H1 (cell line): ENCODE measurements around the gene BCL2L1. TPM values are rescaled to one million over a fixed set of nuclear protein-coding genes. Genes with fewer than 3 reads are reported as not detected.

Experiments
- CBX5 ChIP-seq: fragments of 300-800, 300-1000 bp; sonication (generic); IDR thresholded peaks from 2 replicates; pipeline ENCODE4 v1.7.1; 2016; ENCODE audit warnings: antibody characterized with exemption, low read length, low read depth
- HDAC6 ChIP-seq: IDR thresholded peaks from one replicate; pipeline ENCODE4 v1.7.1; 2012; ENCODE audit warnings: low read depth, mild to moderate bottlenecking, inconsistent platforms, low read length, moderate library complexity
- POU5F1 ChIP-seq: IDR thresholded peaks from 2 replicates; pipeline ENCODE4 v1.6.1; 2011; ENCODE audit warnings: low read depth, mild to moderate bottlenecking, low read length, moderate library complexity
- SIN3A ChIP-seq, 2 experiments: IDR thresholded peaks in 1 of 2; conservative IDR thresholded peaks in 1 of 2; 2 replicates each; pipeline ENCODE4 v1.6.1; 2011 to 2012; ENCODE audit warnings: low read length in 2 of 2, improper control_type of control experiment in 1 of 2, low read depth in 1 of 2, mild to moderate bottlenecking in 1 of 2
- polyA plus RNA-seq, 7 experiments: library from polyadenylated mRNA; depleted of rRNA in 3 of 7; stranded (reverse) in 5 of 7; unstranded in 2 of 7; fragments of >200 nt in 5 of 7; fragments of 200-250 nt in 2 of 7; gene quantifications; 1 replicate in 5 of 7; 2 replicates in 1 of 7; 4 replicates in 1 of 7; pipeline versions ENCODE4 v1.2.1 to v1.2.3, GENCODE V29; 2011 to 2013; ENCODE audit warnings: missing spikeins in 2 of 7, mixed read lengths in 2 of 7
- total RNA-seq: library from RNA; stranded (reverse); fragmentation: NEBNext Ultra II Directional; extraction: Animal tissue kit (Norgen Biotek cat#: 25700); gene quantifications from 2 replicates; pipeline ENCODE4 v1.2.1, GENCODE V29; 2021

BCL2L1 gene
- total and polyA plus RNA-seq, 2 of the 8 experiments (the other 6 are each of a cell fraction or from before 2014, with no cell fraction given): 64.9 to 66.1 TPM

GRCh38 chr20:31665753-31666152 lies 56.9 kb downstream of the BCL2L1 start (continued):
- TF ChIP-seq HDAC6 (no peak), POU5F1 (no peak), SIN3A (conservative IDR thresholded peaks at IDR 0.05 in 1 of 2, IDR thresholded peaks at IDR 0.05 in 1 of 2; ENCODE audit: low read depth in 1 of 2, low read length in 2 of 2) (no peak), CBX5 (no peak)
